Gastroesophageal sphincter (tissue), 3 donors: Measurements from ENCODE around the gene DPM2.

Experiments
- CTCF ChIP-seq, 4 experiments: fragments of 200-600 bp in 2 of 4; fragments of 450-650 bp in 2 of 4; sonication (generic) in 1 of 4; IDR thresholded peaks; one replicate each; pipeline ENCODE4 v1.5.1; 2017 to 2019; ENCODE audit warnings: antibody characterized with exemption in 4 of 4, mild to moderate bottlenecking in 2 of 4, moderate library complexity in 2 of 4
- POLR2AphosphoS5 ChIP-seq: sonication (generic); formaldehyde crosslinking; IDR thresholded peaks from one replicate; pipeline ENCODE4 v1.6.1; 2017; ENCODE audit warnings: antibody characterized with exemption

DNA sequence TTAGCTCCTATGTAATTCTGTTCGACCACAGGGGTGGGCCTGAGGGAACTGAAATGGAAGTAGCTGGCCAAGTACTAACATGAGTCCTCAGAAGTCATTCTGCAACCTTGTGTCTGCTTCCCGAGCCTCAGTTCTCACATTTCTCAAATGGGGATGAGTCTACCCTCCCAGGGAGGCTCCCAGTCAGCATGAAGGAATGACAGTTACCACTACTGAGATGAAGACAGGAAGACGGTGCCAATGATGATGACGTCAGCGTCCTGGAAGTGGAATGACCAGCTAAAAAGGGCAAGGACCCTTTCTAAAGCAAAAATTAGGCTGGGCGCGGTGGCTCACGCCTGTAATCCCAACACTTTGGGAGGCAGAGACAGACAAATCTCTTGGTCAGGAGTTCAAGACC lies 13.9 kb downstream of the DPM2 start:
- TF ChIP-seq CTCF (IDR thresholded peaks at IDR 0.05) (no peak), POLR2AphosphoS5 (no peak)
